Measurements from ENCODE around the gene OR51B5. TPM values are rescaled to one million over a fixed set of nuclear protein-coding genes. Genes with fewer than 3 reads are reported as not detected.
"Not testable (repeated sequence)": the region's sequence is repeated elsewhere in the genome, so short reads cannot be mapped to it uniquely, and the experiment has no call there.

The OR51B5 gene
- total and polyA plus RNA-seq, 2 of the 13 experiments (the other 11 are each of a cell fraction or from before 2014, with no cell fraction given) = 0.16 to 0.18 TPM

- Histone ChIP-seq H3K4me2 (ENCODE audit: low read depth, low read length) (no peak overlapping the region), H3K79me2 (ENCODE audit: insufficient read depth, low read length) (no peaks in the 10 kb centered on the region), H3K9me3 (ENCODE audit: low read length) (no peaks in the 10 kb centered on the region), H3K9ac (ENCODE audit: insufficient read depth, low read depth, low read length) (no peak overlapping the region), H3K27ac (ENCODE audit: extremely low read length, insufficient read depth, low read length) (no peak overlapping the region), H3K4me3 (replicated peaks in 1 of 3; ENCODE audit: insufficient read depth in 1 of 3, low read depth in 2 of 3, low read length in 3 of 3) (no peak overlapping the region), H4K20me1 (ENCODE audit: insufficient read depth, low read length) (no peaks in the 10 kb centered on the region), H3K27me3 (ENCODE audit: control insufficient read depth in 1 of 2, insufficient read depth in 2 of 2, low read length in 2 of 2) (no peaks in the 10 kb centered on the region), H3K4me1 (ENCODE audit: insufficient read depth, low read length) (no peaks in the 10 kb centered on the region), H3K36me3 (replicated peaks in 1 of 2; ENCODE audit: control insufficient read depth in 1 of 2, insufficient read depth in 2 of 2, low read length in 2 of 2) (no peaks in the 10 kb centered on the region), H2AFZ (ENCODE audit: low read length) (no peak overlapping the region)
- 0% methylated on average over 1 of the region's 1 CpG for WGBS (ENCODE audit: low lambda C conversion rate)
- DNase-seq (ENCODE audit: low spot score) = no peak
- ChIA-PET POLR2A (no interaction called here), CTCF (ENCODE audit: low intra/inter-chr PET ratio, low total read pairs) (no interaction called here)
- no peak for ATAC-seq
- intact Hi-C loops (cut with micrococcal nuclease; ENCODE audit: unreplicated experiment) (no loop called here), in situ Hi-C loops (cut with HindIII; ENCODE audit: extremely low pct_ligation_motif_present, low pct_unique_long_range_greater_than_20kb) (no loop called here)
- TF ChIP-seq ETV5 (CRISPR knock-in tag; IDR thresholded peaks at IDR 0.05; ENCODE audit: borderline replicate concordance) (no peak), SMYD3 (CRISPR knock-in tag; IDR thresholded peaks at IDR 0.05) (no peak), ZNF101 (CRISPR knock-in tag; IDR thresholded peaks at IDR 0.05; ENCODE audit: borderline replicate concordance, low read depth) (no peak), ZGPAT (CRISPR knock-in tag; IDR thresholded peaks at IDR 0.05) (no peak)
- FAIRE-seq = no peak
- BruUV-seq (replicated peaks) = no TSS peak
Observed at GRCh38 chr11:5339771-5340322, 3.5 kb downstream of the OR51B5 start.

GRCh38 chr11:5337253-5337652, 6.1 kb downstream of the OR51B5 start:
- WGBS (ENCODE audit: low lambda C conversion rate) = 4% methylated on average over 1 of the region's 1 CpG
- CTCF ChIA-PET (ENCODE audit: low intra/inter-chr PET ratio, low total read pairs); intact Hi-C loops (cut with micrococcal nuclease; ENCODE audit: unreplicated experiment); H3K9me3 ChIP-seq (ENCODE audit: low read length); H3K27me3 ChIP-seq (ENCODE audit: control insufficient read depth in 1 of 2, insufficient read depth in 2 of 2, low read length in 2 of 2); ATAC-seq; FAIRE-seq; H4K20me1 ChIP-seq (ENCODE audit: insufficient read depth, low read length); POLR2A ChIA-PET; H2AFZ ChIP-seq (ENCODE audit: low read length); BruUV-seq (replicated peaks); H3K4me2 ChIP-seq (ENCODE audit: low read depth, low read length); H3K4me3 ChIP-seq (replicated peaks in 1 of 3; ENCODE audit: insufficient read depth in 1 of 3, low read depth in 2 of 3, low read length in 3 of 3); H3K27ac ChIP-seq (ENCODE audit: extremely low read length, insufficient read depth, low read length); H3K9ac ChIP-seq (ENCODE audit: insufficient read depth, low read depth, low read length); DNase-seq (ENCODE audit: low spot score); H3K36me3 ChIP-seq (replicated peaks in 1 of 2; ENCODE audit: control insufficient read depth in 1 of 2, insufficient read depth in 2 of 2, low read length in 2 of 2); H3K4me1 ChIP-seq (ENCODE audit: insufficient read depth, low read length); H3K79me2 ChIP-seq (ENCODE audit: insufficient read depth, low read length); in situ Hi-C loops (cut with HindIII; ENCODE audit: extremely low pct_ligation_motif_present, low pct_unique_long_range_greater_than_20kb): not testable (repeated sequence)

All from HepG2 (cell line).